GM21528 (cell line): ENCODE results near the gene PAX8.
"Not testable (repeated sequence)": the region's sequence is repeated elsewhere in the genome, so short reads cannot be mapped to it uniquely, and the experiment has no call there.

ENCODE experiments used
- ATAC-seq: cut with Tn5 transposase; IDR thresholded peaks from one replicate; pipeline ENCODE4 v1.9.1; 2021; ENCODE audit warnings: mild to moderate bottlenecking, moderate library complexity; ENCODE audit not compliant: unreplicated experiment, low FRiP score

Gene PAX8

DNA sequence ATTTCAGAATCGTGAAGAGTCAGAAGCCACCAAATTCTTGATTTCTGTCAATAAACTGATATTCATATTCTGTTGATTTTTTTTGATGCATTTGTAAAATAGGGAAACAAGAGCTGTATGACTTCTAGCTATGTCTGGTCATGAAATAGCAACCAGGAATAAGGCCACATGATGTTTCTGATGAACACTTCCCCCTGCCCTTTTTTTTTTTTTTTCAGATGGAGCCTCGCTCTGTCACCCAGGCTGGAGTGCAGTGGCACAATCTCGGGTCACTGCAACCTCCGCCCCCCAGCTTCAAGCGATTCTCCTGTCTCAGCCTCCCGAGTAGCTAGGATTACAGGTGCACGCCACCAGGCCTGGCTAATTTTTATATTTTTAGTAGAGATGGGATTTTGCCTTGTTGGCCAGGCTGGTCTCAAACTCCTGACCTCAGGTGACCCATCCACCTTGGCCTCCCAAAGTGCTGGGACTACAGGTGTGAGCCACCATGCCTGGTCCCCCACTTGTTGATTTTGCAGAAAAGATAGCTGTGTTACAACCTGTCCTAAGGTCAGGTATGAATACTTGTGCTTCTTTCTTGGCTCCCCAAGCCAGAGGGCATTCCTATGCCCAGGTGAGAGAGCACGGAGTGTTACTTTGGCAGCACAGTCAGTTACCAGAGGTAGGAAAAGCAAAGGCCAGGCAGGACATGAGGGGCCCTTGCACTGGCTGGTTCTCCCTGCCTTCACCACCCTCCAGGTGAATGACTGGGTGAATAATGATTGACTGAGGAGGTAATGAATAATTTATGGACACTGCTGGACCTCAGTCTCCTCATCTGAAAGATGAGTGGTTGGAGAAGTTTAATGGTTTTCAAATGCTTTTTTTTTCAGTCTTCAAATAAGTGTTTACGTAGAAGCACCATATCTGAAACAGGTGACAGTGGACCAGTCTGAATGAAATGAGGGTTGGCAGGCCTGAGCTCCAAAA is 39.6 kb downstream of the PAX8 start:
- no peak for ATAC-seq

DNA sequence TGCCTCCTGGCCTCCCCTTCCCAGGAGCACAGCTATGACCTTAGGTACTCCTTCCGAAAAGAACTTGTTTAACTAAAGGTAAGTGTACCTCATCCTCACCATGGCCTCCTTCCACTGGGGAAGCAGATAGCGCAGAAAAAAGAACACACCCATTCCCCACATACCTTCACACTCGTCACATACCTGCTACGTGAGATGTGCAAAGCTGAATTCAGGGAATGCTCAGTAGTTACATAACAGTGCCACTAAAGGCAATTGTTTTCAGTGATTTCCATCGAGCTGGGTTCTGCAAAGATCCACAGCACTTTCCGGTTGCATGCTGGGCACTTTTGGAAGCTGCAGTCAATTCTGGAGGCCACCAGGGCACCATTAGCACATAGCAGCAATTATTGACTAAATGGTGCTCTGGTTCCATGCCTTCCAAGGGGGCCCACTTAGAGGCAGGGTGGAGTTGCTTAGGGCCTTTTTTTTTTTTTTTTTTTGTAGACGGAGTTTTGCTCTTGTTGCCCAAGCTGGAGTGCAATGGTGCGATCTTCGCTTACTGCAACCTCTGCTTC is 41.0 kb downstream of the PAX8 start:
- ATAC-seq, result no peak

DNA sequence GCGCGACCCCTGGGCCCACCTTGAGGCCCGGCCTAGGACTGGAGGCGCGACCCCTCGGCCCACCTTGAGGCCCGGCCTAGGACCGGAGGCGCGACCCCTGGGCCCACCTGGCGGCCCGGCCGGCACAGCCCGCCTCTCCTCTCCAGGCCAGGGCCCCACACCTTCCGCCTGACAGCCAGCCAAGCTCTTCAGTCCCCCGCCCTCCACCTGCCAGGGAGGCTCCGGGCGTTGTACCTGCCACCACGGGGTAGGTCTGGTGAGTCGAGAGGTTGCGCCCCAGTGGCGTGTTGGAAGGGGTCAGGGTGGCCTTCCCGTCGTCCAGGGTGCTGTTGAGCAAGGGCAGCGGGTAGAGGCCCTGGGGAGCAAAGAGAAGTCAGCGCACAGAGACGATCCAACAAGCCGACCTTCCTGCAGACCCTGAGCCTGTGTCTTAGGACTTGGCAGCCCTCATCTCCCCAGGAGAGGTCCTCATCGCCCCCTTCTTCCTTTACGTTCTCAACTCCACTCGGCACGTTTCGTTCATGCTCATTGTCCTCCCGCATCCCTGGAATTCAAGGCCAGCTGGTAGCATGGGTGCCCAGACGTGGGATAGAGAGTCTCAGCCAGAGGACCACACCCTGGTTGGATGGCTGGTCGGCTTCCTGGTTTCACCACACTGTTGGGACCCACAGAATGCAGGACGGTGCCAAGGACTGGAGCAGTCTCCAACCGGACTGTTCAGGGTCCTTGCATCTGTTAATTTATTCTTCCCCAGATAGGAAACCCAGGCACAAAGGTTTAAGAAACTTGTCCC is 42.2 kb downstream of the PAX8 start:
- ATAC-seq, result no peak

DNA sequence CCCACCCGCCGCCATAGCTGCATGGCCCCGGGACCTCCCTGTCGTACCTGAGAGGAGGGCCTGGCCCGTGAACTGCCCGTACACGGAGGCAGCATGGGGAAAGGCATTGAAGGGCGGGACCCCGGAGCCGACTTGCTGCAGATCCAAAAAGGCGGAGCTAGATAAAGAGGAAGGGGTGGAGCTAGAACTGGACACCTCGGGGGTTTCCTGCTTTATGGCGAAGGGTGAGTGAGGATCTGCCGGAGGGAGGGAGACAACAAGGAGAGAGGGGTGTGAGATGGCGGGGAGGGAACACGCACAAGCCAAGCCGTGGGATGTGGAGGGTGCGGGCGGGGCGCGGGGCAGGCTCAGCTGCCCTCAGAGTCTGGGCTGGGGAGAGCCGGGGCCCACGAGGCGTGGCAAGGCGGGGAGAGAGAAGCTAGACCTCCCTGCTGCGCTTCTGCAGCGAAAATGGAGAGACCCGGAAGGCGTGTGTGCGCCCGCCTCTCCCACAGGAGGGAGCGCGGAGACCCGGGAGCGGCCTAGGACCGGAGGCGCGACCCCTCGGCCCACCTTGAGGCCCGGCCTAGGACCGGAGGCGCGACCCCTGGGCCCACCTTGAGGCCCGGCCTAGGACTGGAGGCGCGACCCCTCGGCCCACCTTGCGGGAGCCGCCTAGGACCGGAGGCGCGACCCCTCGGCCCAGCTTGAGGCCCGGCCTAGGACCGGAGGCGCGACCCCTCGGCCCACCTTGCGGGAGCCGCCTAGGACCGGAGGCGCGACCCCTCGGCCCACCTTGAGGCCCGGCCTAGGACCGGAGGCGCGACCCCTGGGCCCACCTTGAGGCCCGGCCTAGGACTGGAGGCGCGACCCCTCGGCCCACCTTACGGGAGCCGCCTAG is 43.1 kb downstream of the PAX8 start:
- ATAC-seq, result not testable (repeated sequence)

DNA sequence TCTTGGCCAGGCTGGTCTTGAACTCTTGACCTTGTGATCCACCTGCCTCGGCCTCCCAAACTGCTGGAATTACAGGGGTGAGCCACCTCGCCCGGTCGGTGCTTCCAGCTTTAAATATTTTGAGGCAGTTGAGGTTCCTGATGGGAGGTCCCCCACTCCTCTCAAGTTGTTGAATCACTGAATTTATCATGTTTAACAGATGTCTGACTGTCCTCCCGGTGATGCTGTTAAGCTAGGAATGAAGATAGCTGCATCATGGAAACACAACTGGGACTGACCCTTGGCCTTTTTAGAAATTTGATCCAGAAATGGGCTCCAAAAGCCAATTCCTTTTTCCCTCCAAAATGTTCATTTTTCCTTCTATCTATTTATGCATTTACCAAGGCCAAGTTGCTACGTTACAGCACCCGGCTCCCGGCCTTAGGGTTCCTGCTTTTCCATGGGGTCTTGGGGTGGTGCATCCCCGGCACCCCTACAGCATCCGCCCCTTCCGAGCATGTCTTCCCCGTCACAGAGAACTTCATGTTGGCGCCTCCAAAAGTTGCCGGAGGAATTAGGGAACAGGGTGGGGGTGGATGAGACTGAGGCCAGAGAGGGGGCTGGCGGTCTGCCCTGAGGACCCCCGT is 43.9 kb downstream of the PAX8 start:
- ATAC-seq, result no peak

DNA sequence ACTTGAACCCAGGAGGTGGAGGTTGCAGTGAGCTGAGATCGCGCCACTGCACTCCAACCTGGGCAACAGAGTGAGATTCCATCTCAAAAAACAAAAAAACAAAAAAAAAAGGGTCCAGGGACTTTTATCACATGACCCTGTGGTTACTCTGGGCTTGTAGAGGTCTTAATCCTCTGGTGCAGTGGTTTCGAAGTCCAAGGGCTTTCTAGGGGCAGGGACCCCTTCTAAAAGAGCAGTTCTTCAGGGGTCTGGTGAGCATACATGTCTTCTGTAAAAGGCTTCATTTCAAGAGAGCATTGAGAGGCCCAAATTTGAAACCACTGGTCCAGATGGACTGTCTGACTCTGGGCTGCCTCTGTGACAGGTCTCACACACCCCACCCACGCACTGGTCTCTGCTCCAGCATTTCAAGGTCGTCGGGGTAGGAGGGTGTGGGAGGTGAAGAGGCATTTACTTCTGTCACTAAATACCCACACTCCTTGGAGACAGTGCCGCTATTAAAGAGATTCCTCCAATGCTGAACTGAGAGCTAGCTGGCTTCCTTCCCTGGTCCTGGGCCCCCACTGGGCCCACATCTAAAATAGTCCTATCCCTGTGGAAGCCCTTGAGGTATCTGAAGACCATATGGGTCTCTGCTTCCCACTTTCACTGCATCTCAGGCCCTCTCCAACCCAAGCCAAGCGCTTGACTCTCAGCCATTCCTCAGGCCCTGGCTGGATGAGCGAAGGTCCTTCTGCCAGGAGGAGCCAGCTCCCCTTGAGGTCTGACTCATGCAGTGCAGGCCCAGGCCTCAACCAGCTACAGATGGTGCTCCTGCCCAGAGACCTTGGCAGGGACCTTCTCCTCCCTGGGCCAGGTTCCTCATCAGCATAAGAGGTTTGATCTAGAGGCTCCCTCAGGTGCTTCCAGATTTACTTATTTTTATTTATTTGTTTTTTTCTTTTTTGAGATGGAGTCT is 44.8 kb downstream of the PAX8 start:
- no peak for ATAC-seq

DNA sequence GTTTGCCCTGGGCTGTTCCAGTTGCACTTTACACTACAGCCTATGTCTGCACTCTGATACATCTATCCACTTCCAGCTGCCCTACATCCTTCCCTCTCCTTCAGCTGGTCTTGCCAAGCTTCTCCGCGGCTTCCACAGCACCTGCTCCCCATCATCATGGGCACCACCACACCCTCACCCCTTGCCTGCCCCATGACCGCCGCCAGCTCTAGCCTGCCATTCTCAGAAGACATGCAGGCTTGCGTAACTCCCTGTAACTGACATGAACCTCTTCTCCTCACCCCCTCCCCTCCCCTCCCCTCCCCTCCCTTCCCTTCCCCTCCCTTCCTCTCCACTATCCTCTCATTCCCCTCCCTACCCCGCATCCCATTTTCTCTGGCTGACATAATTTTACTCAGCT is 46.0 kb downstream of the PAX8 start:
- ATAC-seq, result no peak

DNA sequence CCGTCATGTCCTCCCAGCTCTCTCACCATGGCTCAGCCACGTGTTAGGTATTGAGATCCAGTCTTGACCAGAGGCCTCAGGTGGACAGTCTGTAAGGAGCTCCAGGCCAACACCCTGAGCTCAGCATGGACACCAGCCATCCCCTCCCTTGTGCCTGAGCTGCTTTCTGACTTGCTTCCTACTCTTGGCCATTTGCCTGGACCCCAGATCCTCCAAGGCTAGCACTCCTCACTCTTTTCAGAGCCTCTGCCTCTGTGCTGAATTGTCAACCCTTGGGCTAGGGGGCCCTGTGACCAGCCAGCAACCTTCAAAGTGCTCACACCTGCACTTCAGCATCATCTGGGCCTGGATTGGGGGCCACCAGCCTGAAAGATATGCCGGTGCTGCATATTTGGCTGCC is 46.6 kb downstream of the PAX8 start:
- no peak for ATAC-seq

DNA sequence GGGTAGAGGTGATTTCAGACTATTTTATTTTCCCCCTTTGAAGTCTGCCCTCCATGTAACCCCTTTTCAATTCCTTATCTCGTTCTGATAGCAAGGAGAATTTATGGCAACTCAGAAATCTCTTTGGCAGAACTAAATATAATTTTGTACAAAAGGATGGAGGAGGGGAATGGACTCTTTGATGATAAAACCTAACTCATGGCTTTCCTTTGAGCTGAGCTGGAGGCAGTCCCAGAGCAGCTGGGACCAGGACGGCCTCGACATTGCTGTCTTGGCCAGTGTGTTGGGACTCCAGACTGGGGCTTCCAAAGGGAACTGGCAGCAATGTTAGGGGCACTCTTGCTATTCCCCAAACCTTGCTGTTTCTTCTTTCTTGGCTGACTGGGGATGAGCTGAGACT is 47.7 kb downstream of the PAX8 start:
- ATAC-seq, result no peak

DNA sequence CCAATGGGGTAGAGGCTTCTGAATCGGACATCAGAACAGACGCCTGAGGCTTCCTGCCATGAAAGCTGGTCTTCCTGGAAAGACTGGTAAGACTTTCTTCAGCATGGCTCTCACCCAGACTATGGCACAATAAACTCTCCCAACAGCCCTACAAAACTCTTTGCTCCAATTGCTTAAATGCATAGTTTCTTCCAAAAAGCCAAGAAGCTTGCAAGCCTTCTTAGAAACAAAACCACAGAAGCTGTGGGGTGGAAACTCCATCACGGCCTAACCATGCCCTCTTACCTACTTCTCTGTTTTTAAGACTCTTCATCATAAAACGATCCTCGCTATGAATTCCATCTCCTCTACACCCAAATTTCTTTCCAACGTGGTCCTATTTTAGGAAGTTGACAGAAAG is 48.2 kb downstream of the PAX8 start:
- ATAC-seq, result no peak

DNA sequence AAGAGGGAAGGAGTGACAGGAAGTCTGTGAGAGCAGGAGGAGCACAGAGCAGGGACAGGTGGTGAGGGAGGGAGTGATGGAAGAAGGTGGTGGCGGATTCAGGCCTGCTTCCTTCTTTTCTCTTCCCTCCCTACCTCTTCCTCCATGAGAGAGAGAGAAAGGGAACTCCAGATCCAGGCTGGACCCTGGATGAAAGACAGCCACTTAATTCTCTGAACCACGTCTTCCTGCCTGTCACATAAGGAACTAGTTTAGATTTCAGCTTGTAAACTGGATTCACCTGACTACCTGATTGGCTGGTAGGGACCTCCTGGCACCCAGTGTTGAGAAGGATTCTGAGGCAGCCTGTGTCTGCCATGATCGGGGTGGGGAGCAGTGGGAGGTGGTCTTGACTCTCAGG is 48.9 kb downstream of the PAX8 start:
- ATAC-seq, result no peak

DNA sequence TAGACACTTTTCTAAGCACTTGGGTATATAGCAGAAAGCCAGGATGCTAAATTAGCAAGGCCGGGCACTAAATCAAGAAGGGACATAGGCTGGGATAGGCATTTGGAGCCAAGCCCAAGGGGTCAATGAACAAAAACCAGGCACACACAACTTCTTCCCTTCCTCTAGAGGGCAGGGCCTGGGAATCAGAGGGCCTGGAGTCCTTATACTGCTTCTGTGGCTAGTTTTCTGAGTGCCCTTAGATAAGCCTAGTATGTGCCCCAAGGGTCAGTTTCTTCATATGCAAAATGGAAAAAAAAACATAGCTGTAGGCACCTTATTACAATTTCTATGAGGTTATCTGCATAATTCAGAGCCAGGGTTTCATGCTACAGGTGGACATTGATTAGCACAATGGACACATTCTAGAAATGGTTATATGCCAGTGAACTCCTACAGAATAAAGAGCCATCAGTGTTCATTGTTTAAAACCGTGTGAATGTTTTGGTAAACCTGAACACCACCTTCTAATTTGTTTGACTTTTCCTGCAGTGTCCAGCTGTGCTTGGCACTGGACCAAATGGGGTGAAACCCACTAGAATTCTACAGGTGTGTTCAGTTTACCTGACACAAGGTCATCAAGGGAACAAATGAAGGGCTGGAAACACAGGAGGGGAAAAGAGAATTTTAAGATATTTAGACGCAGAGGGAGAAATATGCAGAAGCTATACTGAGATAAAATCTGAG is 49.6 kb downstream of the PAX8 start:
- ATAC-seq, result no peak

DNA sequence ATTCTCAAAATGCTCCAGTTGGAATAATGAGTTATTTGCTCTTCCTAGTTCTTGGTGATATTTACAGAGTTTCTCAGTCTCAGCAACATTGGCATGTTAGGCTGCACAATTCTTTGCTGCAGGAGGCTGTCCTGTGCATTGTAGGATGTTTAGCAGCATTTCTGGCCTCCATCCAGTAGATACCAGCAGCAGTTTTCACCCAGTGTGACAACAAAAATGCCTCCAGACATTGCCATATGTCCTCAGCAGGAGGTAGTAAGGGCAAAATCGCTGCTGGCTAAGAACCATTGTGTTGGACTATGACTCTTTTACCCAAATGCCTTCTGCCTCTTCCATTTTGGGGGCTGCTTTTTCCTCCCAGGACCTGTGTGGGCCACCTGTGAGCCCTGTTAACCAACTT is 50.4 kb downstream of the PAX8 start:
- no peak for ATAC-seq

DNA sequence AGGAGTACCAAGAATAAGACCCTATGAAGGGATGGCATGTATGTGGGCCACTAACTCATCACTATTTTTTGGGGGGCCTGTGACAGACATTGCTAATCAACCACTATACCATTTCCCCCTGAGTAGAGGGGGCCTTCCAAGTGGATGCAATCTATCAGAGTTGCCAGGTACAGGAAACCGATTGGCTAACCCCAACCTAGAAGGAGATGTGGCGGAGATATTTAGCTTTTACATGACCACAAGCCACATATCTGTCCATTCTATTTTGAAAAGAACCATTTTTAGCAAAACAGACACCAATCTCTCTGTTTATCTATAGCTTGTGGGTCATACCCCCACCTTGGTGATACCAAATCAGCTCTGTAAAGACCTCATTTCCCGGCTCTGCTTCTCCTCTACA is 51.0 kb downstream of the PAX8 start:
- ATAC-seq, result no peak

DNA sequence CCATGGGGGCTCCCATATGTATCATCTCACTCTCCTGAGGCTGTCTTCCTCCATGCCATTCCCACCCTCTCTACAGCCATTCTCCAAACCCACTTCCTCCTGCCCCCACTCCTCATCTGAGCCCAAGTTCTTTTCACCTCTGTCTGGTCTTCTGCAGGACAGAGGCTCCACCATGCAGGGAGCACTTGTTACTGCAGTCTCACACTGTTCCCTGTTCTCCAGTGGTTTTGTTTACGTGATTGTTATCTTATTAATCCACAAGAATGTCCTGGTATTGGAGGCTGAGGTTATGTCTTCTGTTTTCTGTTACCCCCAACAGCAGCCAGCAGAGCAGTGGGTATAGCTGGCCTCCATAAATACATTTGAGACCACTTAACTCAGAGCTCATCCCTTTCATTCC is 51.4 kb downstream of the PAX8 start:
- ATAC-seq, result no peak

DNA sequence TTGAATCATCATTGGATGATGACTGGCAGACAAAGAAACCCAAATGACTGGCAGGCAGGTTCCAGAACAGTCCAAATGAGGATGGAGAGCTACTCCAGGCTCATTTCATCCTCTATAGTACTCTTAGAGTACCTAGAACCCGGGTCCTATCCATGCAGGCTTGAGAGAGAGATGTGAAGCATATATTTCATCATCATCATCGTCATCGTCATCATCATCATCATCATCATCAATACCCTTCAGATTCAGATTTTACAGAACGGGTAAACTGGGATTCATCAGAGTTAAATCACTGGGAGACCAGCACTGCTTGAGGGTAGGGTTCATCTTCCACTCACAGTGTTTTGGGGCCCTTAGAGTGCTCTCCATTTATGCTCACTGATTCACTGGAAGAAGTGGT is 52.3 kb downstream of the PAX8 start:
- ATAC-seq, result no peak

DNA sequence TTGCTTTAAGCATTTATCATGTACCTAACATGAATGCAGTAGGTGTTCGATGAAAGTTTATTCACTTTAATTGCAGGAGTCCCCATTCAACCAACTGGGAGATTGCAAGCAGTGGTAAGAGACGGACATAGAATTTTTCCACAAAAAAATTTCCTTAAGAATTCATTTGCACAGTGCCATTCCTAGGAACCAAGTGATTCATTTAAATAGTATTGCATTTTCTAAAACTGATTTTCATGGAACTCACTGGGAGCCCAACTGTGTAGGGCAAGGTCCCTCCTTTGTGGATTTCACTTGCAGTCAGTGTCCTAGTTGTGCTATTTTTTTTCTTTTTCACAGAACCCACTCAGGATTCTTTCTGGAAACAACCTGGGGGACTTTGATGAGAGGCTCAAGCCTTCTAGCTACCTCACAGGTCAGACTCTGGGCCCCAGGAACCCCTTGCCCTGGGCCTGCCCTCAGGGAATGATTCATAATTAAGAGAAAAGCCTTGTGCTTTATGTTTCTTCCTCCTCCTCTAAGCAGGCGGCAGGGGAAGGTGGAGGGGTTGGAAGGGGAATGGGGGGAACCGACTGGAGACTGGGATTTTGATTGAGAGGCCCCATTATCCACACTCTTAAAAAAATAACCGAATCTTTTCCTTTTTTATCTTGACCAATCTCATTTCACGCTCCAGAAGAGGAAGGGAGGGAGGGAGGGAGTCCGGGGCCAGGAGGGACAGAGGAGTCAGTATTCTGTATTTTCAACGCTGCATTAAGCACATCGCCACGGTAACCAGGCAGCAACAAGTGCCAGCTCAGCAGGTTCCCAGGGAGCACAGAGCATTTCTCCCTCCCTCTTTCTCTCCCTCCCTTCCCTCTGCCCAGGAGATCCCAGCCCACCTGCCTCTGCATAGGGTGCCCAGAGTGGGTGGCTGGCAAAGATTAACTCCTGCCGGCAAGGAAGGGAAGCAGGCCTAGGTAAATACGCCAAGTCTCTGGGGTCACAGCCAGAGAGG is 53.2 kb downstream of the PAX8 start:
- no peak for ATAC-seq
